LNCAP (cell line): Measurements from ENCODE around the gene STAM2.

Experiments
- TF ChIP-seq, protein P1 (sequence below): fragments of 450-650 bp; IDR thresholded peaks from 2 replicates; pipeline ENCODE4 v1.5.1; 2017; ENCODE audit warnings: mild to moderate bottlenecking

STAM2 gene

DNA sequence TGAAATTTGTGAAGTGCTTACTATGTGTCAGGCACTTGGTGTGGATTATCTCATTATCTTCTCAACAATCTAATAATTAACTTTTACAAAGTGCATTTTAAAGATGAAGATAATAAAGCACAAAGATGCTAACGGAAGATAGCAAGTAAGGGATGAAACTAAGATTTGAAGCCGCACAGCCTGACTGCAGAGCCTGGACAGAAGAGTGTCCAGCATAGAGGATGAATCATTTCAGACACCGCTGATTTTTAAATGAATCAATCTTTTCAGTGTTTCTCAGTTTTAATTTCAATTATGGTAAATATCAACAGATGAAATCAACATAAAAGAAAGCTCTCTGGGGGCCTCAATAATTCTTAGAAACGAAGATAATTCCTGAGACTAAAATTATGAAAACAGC, 24.5 kb upstream of the STAM2 start:
- TF ChIP-seq, protein P1, sequence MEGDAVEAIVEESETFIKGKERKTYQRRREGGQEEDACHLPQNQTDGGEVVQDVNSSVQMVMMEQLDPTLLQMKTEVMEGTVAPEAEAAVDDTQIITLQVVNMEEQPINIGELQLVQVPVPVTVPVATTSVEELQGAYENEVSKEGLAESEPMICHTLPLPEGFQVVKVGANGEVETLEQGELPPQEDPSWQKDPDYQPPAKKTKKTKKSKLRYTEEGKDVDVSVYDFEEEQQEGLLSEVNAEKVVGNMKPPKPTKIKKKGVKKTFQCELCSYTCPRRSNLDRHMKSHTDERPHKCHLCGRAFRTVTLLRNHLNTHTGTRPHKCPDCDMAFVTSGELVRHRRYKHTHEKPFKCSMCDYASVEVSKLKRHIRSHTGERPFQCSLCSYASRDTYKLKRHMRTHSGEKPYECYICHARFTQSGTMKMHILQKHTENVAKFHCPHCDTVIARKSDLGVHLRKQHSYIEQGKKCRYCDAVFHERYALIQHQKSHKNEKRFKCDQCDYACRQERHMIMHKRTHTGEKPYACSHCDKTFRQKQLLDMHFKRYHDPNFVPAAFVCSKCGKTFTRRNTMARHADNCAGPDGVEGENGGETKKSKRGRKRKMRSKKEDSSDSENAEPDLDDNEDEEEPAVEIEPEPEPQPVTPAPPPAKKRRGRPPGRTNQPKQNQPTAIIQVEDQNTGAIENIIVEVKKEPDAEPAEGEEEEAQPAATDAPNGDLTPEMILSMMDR: no peak

DNA sequence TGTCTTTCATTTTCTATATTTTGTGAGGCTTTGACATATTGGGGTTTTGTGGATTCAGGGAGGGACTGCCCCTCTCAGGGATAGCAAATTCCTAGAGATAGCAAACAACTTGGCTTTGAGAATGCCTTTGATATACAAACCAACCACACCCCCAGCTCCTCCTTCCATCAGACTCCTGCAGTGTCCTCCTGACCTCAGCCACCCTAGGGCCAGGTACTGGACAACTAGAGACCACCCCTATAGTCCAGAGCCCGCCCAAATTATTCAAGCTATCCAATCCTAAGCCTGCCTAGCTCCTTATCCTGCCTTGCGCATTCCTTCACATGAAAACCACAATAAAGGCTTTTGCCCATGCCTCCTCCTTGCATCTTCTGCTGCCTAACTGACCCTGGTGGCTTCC, 22.9 kb upstream of the STAM2 start:
- TF ChIP-seq, protein P1: no peak

DNA sequence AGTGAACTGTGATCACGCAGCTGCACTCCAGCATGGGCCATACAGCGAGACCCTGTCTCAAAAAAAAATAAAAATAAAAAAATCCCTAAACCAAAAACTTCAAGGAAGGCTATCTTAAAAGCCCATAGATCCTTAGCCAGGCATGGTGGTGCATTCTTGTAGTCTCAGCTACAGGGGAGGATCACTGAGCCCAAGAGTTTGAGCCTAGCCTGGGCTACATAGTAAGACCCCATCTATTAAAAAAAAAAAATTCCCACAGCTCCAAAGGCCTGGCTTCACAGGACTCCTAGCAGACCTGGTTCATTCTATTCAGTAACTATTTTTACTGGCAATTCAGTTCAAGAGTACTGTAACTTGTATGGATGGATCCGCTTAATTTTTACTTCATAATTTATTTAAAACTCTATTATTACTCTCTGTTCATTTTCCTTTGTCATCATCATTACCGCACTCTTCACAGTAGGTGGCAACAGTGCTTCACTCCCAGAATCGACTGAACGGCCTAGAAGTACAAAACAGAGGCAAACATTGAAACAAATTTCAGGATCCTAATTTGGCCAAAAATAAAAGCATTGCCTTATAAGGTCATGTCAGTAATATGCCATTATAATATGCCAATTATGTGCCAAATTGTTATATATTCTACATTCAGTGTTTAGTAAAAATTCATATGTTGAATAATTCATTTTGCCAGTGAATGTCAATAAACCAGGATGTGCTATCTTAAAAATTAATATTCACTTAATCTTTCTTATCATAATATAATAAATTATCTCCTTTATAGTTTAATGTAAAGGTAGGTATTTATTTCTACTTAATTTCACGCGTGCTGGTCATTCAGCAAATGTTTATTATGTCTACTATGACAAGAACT, 14.3 kb upstream of the STAM2 start:
- TF ChIP-seq, protein P1: peak; percentile 66

DNA sequence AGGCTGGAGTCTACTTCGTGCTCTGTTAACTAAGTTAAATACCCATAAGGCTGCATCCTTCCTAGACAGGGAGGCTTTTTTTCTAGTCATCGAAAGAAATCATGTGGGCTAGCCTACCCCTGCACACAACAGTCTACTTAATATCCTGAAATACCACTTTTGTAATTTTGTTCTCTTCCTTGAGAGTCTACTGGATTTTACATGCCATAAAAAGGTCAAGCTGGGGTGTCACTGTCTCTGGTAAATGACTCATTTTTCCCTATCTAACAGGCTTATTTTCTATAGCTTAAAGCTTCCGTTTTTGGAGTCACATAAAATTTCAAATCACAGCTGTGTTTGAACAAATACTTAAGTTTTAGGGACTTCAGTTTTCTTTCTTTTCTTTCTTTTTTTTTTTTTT, 10.7 kb upstream of the STAM2 start:
- TF ChIP-seq, protein P1: no peak

DNA sequence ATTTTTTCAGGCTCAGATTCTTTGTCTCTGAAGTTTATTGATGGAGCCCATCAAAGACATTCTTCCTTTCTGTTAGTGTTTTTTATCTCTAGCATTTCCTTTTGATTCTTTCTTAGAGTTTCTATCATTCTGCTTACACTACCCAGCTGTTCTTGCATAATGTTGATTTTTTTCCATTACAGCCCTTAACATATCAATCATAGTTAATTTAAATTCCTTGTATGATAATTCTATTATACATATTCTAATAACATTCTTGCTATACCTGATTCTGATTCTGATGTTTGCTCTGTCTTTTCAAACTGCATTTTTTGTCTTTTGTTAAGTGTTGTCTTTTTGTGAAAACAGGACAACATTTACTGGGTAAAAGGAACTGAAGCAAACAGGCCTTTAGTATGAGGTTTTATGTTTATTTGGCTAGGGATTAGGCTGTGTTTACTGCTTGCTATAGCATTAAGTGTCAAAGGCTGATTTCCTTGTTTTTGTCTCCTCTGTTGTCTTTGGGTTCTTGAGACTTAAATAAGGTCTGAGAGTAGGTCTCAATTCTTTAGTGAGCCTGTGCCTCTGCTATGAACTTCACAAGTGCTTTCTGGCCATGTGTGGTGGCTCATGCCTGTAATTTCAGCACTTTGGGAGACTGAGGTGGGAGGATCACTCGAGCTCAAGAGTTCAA, 8.0 kb upstream of the STAM2 start:
- TF ChIP-seq, protein P1: no peak

DNA sequence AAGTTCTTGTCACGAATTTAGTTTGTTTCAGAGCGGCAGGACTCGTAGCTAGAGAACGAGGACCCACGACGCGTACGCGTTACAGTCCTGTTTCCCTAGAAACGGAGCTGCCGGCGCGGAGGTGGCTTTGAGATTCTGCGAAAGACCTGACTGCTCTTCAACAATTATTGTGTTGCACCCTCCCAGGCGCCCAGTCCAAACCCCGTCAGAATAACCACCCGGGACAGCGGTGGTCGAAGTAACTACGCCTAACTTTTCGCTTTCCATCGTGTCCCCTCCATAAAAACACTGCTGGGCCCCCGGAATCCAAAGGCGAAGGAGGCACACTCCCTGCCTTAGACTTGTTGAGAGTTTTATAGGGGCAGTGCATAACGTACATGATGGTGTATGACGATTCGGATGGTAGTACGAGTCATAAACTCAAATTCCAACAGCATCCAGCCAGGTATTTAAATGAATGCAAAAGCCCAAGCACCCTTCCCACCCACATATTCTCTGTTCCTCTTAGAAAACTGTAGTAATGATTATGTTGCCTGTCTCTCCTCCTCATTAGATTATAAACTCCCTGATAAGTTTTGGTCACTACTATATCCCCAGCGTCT, 651 bp upstream of the STAM2 start:
- TF ChIP-seq, protein P1: peak; percentile 7; the same call in 1 of the 2 replicates

DNA sequence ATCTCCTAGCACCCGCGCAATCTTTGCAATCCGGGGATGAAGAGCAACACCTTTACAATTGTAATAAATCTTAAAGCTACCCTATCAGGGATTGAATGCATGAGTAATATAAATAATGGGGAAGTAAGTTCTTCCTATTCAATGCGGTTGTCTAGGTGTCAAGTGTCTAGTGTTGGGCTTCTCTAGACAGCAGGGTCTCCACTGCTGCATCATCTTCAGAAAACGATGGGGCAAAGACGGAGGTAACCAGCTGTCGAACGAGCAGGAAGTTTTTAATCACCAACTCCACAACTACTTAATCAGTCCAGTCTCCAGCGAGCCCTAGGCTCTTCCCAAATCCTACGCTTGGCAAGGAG, 573 bp downstream of the STAM2 start:
- TF ChIP-seq, protein P1: no peak
